Measurements from ENCODE around the gene EXTL2.
"Not testable (repeated sequence)": the region's sequence is repeated elsewhere in the genome, so short reads cannot be mapped to it uniquely, and the experiment has no call there.

EXTL2 gene

DNA sequence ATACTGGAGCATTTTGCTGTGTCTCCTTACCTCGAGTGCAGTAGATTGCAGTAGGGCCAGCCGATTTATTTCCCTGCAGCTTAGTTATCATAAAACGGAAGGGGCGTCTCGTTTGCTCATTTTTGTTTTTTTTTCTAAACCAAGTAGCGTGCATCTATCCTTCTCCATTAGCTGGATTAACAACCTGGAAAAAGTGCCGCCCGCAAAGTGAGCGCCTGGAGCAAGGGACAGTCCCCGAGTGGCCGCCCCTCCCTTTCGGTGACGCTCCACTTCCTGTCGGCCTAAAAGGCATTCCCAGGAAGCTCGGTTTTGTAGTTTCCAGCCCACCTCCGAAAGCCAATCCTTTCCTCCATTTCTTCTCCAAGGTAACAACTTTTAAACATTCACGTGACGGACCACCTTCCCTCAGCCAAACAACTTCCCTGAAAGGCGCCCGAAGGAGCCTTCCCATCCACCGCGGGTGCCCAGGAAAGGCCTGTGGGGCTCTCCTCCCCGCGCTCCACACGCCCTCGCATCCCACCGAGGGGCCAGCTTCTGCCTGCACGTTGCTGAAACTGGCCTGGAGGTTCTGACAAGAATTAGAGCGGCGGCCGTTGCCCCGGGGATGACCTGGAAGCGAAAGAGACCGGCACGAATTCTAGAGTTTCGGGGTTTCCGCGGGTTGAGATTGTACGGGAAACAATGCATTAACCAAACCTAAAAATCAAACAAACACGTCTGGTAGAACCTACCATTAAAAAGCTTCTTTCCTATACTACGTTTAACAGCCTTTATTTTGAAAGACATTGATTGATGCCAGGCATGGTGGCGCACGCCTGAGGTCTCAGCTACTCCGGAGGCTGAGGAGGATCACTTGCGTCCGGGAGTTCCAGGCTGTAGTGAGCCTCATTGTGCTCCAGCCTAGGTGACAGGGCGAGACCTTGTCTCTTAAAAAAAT is at the start of gene EXTL2:
TSS of gene EXTL2 (minus strand) at position 240 of the 937 bp plus-strand sequence. CDS start 6,085 bp downstream, outside the sequence.
- peak; percentile 76 to 78 for DNase-seq

DNA sequence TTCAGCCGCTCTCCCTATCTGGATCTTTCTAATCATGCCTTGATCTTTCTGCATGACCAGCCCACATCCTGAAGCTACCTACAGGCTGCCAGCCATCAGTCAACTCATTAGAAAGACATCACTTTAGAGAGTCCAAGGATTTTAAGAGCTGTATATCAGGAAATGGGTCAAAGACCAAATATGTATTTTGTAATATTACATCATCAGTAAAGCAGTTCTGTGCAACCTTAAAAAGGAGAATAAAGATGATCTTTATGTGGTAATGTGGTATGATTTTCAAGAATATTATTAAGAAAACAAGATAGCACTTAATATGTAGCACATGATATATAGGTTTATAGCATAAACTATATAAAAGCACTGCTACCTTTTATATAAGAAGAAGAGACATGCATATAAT is 48.9 kb upstream of the EXTL2 start:
- no peak for DNase-seq

DNA sequence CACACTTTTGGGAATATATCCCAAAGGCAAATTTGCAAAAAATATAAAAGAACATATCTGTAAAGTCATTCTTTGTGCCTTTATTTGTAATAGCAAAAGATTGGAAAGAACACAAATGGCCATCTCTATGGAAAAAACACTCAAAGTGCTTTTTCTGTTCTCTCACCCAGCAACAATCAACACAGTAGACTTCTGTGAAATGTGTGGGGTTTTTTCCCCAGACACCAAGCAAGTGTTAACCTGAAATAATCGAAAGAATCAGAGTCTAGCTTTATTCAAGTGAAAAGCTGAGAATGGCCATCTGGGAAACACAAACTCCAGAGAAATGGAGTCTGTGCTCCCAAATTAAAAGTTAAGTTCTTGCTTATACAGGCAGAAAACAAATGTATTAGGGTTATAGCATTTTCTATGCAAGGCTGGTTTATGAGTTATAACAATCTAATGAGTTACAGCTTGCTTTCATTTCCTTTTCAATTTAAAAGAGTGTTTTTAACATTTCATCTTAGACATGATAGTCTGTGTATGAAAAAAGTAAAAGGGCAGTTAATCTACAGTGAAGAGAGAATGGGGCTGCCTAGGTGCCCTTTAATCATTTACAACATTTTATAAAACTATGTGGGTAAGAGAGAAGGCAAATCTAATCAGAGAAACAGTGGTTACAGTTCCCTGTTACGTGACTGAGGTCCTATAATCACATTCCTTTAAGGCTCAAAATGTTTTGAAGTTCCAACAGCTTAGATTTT is 47.8 kb upstream of the EXTL2 start:
- DNase-seq, result no peak

GRCh38 chr1:100941580-100942216 is 47.1 kb upstream of the EXTL2 start:
- no peak for DNase-seq

- DNase-seq, result peak; percentile 81 to 83
Measured at GRCh38 chr1:100941098-100941527, 46.5 kb upstream of the EXTL2 start.

GRCh38 chr1:100936194-100936967 is 41.7 kb upstream of the EXTL2 start:
- no peak for DNase-seq

GRCh38 chr1:100933555-100933954 is 38.9 kb upstream of the EXTL2 start:
- not testable (repeated sequence) for DNase-seq

DNA sequence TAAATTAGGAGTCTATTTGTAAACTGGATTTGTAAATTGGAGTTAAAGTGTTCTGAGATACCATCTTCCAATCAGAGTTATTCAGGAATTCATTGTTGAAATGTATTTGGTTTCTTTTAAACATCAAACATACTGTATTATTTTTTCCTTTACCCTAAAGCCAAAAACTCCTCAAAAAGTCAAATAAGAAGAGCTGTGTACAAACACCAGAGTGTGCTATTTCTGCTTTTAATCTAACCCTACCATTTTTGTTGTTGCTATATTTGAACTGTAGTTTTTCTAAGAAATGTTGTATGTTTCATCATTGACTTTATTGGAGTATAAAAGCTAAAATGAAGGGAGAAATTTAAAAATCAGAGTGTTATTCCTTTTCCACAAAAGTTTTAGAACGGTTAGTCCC is 37.1 kb upstream of the EXTL2 start:
- no peak for DNase-seq

- DNase-seq, result no peak
Measured at GRCh38 chr1:100930494-100930893, 35.9 kb upstream of the EXTL2 start.

DNA sequence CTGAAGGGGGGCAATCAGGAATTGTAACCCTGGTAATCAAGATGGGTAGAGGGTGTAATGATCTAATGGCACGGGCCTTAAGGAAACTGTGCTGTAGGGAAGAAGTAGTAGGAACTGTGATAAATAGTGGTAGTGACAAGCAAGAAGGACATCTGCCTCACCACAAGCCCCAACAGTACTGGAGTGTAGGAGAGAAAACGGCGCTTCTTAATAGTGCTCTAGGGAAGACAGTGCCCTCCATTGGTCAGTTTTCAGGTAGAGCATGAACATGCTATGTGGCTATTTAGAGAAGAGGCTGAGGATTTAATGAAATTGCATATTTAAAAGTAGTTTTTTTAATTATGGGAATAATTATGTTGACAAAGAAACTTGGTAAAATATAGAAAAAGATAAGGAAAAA is 33.5 kb upstream of the EXTL2 start:
- no peak for DNase-seq

DNA sequence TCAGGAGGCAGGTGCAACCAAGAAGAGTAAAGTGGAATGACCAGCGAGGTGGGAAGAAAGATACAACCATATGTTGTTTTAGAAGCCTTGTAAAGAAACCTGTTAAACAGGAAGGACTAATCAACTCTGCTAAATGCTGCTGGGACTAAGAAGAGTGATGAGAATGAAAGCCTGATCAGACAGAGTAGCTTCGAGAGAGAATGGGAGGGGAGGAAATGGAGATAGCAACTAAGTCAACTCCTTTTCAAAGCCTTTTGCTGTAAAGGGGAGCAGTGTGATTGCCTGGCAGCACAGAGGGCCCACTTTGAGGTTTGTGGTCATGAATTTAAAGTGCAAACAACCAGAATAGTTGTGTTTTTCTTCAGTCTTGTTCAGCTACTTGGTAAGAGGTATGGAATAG is 32.6 kb upstream of the EXTL2 start:
- peak; percentile 33 to 39 for DNase-seq

DNA sequence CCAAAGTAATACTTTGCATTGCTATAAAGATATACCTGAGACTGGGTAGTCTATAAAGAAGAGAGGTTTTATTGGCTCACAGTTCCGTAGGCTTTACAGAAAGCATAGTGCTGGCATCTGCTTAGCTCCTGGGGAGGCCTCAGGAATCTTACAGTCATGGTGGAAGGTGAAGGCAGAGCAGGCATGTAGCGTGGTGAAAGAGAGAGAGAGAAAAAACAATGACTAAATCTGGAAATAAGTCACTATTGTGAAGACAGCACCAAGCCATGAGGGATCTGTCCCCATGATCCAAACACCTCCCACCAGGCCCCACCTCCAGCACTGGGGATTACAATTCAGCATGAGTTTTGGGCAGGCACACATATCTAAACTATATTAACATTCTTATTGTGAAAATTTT is 31.6 kb upstream of the EXTL2 start:
- DNase-seq, result no peak

DNA sequence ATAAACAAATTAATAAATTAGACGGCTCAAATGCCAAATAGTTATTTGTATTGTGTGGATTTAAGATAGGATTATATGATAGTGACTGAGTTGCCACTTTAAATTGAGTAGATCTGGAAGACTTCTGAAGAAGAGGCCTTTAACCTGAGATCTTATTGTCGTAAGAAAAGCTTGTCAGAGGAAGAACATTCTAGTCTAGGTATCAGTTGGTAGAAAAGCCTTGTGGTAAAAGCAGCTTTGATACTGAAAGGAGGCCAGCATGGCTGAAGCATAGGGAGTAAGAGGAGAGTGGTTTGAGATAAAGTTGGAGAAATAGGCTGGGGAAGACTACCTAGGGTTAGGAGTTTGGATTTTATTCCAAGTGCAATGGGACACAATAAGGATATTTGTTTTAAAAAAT is 30.3 kb upstream of the EXTL2 start:
- DNase-seq, result no peak

GRCh38 chr1:100924212-100924611 is 29.6 kb upstream of the EXTL2 start:
- no peak for DNase-seq

DNA sequence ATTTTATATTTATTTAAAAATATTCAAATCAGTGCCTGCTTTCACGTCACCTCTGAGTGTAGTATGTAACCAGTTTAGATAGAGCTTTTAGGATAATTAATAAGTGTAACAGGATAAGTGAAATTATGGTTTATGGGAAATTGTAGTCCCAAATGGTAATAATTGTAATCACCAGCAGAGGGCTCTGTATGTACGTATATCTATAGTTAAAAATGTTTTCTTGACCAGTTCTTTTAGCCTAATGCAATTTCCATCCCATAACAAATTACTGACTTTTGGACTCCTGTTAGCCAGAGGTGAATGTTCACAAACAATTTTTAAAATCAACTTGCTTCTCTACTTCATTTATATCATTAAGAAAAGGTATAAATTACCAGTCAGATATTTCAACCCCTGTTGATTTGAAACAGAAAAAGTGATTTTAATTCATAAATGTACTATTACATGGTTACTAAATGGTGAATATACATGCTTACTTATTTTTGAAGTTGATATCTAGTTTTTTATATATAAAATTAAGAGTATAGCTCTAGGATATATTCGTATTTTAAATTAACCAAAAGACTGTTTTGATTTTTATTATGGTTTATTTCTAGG is 26.6 kb upstream of the EXTL2 start:
- no peak for DNase-seq

- DNase-seq, result no peak
Measured at GRCh38 chr1:100912019-100912418, 17.4 kb upstream of the EXTL2 start.

- DNase-seq, result no peak
Measured at GRCh38 chr1:100909018-100909417, 14.4 kb upstream of the EXTL2 start.

- no peak for DNase-seq
Measured at GRCh38 chr1:100907887-100908286, 13.2 kb upstream of the EXTL2 start.

GRCh38 chr1:100905181-100905580 is 10.5 kb upstream of the EXTL2 start:
- no peak for DNase-seq

DNA sequence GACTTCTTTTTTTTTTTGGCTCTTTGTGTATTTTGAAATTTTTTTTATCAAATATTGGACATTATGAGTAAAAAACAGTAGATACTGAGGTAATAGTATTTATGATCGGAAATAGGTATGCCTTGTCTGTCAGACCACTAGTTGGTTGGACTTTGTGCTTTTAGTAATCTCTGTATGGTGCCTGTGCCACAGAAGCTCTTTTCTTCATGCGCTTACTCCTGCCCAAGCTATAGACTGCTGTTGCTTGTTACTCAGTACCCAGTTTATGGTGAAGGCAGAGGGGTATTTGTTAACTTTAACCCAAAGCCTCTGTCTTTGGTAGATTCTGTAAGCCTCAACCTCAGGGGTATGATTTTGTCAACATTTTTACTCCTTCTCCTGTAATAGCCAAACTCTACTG is 9.9 kb upstream of the EXTL2 start:
- no peak for DNase-seq

GRCh38 chr1:100903777-100904176 is 9.1 kb upstream of the EXTL2 start:
- DNase-seq, result no peak

DNA sequence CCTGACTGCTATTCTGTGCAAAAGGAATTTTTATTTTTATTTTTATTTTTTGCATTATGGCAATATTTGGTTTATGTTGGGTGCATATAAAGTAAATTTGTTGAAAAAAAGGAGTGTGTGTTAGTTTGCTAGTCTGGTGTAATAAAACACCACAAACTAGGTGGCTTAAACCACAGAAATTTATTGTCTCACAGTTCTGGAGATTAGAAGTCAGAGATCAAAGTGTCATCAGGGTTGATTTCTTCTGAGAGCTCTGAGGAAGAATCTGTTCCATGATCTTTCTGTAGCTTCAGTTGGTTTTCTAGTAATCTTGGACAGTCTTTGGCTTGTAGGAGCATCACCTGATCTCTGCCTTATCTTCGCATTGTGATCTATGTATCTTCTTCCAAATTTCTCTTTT is 7.7 kb upstream of the EXTL2 start:
- DNase-seq, result no peak
